D721Med (cell line): ENCODE results near the gene ZNF202.

Experiments used
- DNase-seq: peaks from one replicate; pipeline ENCODE4 v3.0.0; 2011; ENCODE audit warnings: low spot score; ENCODE audit not compliant: insufficient read length
- FAIRE-seq: peaks from 2 replicates; lab custom pipeline; 2011; peaks lifted over from hg19 to GRCh38; lab: Jason Lieb, UNC
- CTCF ChIP-seq: IDR thresholded peaks from 2 replicates; pipeline ENCODE4 v1.5.1; 2012; ENCODE audit warnings: mild to moderate bottlenecking, control low read depth; ENCODE audit not compliant: insufficient read depth; ENCODE audit errors: missing control alignments

ZNF202 gene

GRCh38 chr11:123702696-123703095 lies 38.8 kb downstream of the ZNF202 start:
- DNase-seq (no peak), FAIRE-seq (no peak)
- no peak for TF ChIP-seq CTCF

GRCh38 chr11:123702139-123702538 lies 39.3 kb downstream of the ZNF202 start:
- no peak for DNase-seq
- FAIRE-seq: no peak
- TF ChIP-seq CTCF: no peak

GRCh38 chr11:123700772-123701171 lies 40.7 kb downstream of the ZNF202 start:
- no peak for FAIRE-seq
- no peak for DNase-seq
- no peak for TF ChIP-seq CTCF

GRCh38 chr11:123698546-123699127 lies 42.8 kb downstream of the ZNF202 start:
- no peak for DNase-seq
- FAIRE-seq: no peak
- no peak for TF ChIP-seq CTCF

GRCh38 chr11:123696183-123696582 lies 45.3 kb downstream of the ZNF202 start:
- no peak for DNase-seq
- TF ChIP-seq CTCF: no peak
- FAIRE-seq: peak; percentile 38

GRCh38 chr11:123695231-123695630 lies 46.2 kb downstream of the ZNF202 start:
- DNase-seq (no peak), FAIRE-seq (no peak)
- TF ChIP-seq CTCF: no peak

GRCh38 chr11:123694551-123694950 lies 46.9 kb downstream of the ZNF202 start:
- DNase-seq (no peak), FAIRE-seq (no peak)
- TF ChIP-seq CTCF: no peak
